Measurements from ENCODE around the gene TAF11L4.
"Not testable (repeated sequence)": the region's sequence is repeated elsewhere in the genome, so short reads cannot be mapped to it uniquely, and the experiment has no call there.

Gene TAF11L4

DNA sequence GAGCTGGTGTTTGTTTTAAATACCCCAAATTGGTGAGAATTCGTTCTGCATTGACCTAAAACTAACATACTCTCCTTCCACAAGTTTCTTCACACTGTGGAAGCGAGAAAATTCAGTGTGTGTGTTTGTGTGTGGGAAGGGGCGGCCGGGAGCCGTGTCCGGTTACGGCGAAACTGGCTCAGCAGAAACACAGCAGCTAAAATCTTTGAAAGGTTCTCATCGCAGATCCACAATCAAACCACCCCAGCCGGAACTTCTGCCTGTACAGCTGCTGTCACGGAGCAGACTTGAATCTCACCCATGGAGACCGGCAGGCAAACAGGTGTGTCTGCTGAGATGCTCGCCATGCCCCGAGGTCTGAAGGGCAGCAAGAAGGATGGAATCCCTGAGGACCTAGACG is at the start of gene TAF11L4:
TSS of gene TAF11L4 (plus strand) at position 301 of the 400 bp plus-strand sequence.
- DNase-seq: not testable (repeated sequence)

DNA sequence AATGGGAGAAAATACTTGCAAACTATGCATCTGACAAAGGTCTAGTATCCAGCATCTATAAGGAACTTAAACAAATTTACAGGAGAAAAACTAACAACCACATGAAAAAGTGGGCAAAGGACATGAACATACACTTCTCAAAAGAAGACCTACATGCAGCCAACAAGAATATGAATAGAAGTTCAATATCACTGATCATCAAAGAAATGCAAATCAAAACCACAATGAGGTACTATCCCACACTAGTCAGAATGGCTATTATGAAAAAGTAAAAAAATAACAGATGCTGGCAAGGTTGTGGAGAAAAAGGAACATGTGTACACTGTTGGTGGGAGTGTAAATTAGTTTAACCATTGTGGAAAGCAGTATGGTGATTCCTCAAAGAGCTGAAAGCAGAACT is 46.5 kb upstream of the TAF11L4 start:
- DNase-seq: not testable (repeated sequence)

DNA sequence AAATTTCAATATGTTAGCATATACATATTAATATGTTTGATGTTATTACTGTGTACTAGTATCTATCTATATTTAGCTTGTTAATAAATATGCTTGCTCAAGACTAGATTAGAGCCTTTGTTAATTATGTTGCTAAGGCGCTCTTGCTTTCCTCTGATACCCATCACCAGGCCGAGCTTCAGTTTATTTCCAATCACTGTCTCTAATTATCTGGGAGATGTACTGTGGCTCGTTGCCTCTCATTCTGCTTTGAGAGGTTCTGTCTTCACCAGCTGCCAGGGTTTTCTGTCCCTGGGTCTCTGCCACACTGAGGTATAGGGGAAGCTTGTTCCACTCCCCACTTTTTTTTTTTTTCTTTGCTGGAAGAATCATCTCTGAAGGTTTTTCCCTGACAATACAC is 44.6 kb upstream of the TAF11L4 start:
- no peak for DNase-seq

DNA sequence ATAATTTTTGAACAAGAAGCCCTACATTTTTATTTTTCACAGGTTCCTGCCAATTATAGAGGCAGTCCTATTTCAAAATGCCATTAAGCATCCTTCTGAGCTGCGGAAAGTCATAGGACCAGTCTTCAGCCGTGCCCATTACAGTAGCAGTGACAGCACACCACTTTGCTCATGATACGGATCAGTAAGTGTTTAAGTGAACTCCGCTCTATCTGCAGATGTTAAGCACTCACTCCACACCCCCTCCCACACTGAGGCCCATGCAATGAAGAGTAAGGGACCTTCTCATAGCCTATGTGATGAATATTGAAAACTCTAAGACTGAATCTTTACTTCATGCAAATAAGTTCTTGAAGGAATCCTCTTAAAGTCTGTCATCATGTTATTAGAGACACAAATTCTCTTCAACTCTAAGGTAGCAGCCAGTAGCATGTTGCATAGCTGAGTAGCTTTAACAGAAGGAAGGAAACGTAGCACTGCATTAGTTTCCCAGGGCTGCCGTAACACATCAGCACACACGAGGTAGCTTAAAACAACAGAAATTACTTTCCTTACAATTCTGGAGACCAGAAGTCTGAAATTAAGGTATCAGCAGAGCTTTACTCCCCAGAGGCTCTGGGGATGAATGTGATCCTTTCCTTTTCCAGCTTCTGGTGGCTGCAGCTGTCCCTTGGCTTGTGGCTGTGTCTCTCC is 43.9 kb upstream of the TAF11L4 start:
- no peak for DNase-seq

DNA sequence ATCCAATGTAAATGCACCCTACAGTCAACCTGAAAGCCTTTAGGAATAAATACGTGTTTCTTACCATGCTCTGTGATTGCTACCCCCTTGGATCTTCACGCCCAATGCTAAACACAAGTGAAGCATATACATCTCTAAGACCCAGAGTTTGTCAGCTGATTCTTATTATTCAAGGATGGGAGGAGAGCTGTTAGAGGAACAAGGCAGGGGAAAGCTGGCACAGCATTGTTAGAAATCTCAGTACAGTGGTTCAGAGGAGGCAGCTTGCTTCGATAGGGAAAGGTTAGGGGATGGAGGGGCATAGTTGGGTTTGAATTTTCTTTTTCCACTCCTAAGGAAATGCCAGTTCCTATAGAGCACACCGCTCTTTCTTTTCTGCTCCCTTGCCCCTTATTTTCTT is 40.2 kb upstream of the TAF11L4 start:
- DNase-seq: no peak

DNA sequence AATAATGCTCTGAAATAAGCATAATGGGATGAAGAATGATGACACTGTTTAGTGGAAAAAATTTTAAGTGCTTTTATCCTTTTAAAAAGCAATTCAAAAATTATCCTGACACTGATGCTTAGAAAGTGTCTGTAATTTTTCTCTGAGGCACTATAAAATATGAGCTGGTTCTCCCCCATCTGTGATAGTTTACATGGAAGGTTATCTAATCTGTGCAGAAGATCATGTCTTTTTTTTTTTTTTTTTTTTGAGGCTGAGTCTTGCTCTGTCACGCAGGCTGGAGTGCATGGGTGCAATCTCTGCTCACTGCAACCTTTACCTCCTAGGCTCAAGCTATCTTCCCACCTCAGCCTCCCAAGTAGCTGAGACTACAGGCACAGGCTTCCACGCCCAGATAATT is 38.8 kb upstream of the TAF11L4 start:
- no peak for DNase-seq

DNA sequence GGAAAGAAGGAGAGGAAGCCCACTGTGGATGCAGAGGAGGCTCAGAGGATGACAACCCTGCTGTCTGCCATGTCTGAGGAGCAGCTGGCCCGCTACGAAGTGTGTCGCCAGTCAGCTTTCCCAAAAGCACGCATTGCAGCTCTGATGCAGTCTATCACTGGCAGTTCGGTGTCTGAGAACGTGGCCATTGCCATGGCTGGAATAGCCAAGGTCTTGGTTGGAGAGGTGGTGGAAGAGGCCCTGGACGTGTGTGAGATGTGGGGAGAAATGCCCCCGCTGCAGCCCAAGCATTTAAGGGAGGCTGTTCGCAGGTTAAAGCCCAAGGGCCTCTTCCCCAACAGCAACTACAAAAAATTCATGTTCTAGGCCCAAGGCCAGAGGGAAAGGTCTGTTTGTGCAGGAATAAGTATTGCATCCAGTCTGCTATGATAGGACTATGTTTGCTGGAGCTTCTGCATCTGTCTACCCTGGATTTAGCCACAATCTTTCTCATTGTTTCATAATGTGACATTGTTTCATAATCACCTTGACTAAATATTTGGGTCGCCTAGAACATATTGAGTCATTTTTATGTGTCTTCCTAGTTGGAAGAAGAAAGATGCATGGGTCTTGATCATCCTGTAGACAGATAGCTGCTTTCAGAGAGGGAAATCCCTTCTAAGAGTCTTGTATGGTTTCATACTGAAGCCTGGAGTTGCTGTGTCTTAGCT is 35.0 kb upstream of the TAF11L4 start:
- not testable (repeated sequence) for DNase-seq

DNA sequence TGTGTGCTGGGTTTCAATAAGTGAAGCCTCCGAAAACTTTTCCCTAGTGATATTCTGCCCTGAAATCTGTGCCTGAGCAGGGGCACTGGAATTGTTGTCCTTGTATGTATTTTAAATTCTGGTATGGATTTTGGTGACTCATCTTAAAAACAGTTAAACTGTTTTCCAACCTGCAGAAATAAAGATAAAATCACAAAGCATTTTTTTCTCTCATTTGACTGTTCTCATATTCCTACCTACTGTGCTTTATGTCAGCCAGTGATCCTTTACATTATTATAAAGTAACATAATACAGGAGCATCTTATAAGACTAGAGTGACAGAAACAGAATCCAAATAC is 34.5 kb upstream of the TAF11L4 start:
- DNase-seq: no peak

DNA sequence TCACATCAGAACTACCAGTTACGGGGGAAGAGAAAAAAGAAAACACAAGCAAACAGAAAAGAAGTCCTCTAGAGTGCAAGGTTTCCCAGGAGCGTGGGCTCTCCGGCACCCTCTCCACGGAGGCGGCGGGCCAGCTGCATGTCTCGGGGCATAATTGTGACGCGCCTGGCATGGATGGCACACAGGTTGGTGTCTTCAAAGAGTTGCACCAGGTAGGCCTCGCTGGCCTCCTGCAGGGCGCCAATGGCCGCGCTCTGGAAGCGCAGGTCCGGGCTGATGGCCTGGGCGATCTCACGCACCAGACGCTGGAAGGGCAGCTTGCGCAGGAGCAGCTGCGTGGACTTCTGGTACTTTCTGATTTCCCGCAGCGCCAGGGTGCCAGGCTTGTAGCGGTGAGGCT is 30.3 kb upstream of the TAF11L4 start:
- DNase-seq: not testable (repeated sequence)

DNA sequence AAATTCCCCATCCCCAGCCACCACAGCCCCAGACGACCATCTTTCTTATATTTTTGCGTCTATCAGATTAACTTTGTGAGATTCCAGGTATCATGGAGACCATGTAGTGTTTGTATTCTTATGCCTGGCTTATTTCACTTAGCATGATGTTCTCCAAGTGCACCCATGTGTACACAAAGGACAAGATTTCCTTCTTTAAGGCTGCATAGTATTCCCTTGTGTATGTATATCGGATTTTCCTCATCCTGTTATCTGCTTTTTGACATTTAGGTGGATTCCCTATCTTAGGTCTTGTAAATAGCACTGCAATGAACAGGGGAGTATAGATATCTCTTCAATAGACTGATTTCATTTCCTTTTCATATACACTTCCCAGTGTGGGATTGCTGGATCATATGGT is 28.8 kb upstream of the TAF11L4 start:
- DNase-seq: no peak

DNA sequence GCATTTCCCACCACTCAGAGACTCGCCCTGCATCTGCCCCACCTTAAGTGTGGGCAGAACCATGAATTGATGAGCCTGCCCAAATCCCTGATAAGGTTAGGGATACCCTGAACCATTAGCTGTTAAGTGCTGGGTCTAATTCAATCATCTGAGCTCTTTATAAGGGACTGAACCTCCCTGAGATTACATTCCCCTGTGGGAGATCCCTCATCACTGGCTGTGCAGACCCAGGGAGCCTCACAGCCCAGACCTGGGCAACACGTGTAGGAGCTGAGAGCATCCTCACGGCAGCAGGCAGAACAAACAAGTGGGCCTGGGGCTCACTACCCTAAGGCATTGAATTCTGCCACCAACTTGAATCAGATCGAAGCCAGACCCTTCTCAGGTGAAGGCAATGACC is 24.2 kb upstream of the TAF11L4 start:
- DNase-seq: no peak

DNA sequence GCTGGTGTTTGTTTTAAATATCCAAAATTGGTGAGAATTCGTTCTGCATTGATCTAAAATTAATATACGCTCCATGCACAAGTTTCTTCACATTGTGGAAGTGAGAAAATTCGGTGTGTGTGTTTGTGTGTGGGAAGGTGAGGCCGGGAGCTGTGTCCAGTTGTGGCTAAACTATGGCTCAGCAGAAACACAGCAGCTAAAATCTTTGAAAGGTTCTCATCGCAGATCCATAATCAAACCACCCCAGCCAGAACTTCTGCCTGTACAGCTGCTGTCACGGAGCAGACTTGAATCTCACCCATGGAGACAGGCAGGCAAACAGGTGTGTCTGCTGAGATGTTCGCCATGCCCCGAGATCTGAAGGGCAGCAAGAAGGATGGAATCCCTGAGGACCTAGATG is 23.7 kb upstream of the TAF11L4 start, which contains the start of gene TAF11L2:
TSS of gene TAF11L2 (plus strand) at position 301 of the 400 bp plus-strand sequence.
- not testable (repeated sequence) for DNase-seq

DNA sequence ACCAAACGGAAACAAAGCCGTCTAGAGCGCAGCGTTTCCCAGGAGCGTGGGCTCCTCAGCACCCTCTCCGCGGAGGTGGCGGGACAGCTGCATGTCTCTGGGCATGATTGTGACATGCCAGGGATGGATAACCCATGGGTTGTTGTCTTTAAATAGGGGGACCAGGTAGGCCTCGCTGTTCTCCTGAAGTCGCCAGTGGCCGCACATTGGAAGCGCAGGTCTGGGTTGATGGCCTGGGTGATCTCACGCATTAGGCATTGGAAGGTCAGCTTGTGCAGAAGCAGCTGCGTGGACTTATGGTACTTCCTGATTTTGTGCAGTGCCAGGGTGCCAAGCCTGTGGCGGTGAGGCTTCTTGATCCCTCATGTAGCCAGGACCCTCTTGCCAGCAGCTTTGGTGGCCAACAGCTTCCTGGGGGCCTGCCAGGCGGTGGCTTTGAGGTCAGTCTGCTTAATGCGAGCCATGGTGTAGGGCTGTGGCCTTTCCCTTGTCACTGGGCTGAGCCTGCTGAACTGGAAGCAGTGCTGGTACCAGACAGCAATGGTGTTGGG is 9.8 kb upstream of the TAF11L4 start:
- no peak for DNase-seq

DNA sequence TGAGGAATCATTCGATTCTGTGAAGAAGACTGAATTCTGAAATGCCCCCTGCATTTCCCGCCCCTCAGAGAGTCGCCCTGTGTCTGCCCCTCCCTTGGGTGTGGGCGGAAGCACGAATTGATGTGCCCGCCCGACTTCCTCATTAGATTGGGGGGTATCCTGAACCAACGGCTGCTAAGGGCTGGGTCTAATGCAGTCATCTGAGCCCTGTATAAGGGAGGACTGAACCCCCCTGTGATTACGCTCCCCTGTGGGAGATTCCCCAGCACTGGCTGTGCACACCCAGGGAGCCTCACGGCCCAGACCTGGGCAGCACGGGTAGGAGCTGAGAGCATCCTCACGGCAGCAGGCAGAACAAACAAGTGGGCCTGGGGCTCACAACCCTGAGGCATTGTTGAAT is 4.1 kb upstream of the TAF11L4 start:
- not testable (repeated sequence) for DNase-seq

DNA sequence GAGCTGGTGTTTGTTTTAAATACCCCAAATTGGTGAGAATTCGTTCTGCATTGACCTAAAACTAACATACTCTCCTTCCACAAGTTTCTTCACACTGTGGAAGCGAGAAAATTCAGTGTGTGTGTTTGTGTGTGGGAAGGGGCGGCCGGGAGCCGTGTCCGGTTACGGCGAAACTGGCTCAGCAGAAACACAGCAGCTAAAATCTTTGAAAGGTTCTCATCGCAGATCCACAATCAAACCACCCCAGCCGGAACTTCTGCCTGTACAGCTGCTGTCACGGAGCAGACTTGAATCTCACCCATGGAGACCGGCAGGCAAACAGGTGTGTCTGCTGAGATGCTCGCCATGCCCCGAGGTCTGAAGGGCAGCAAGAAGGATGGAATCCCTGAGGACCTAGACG is 3.5 kb upstream of the TAF11L4 start, which contains the start of gene TAF11L3:
TSS of gene TAF11L3 (plus strand) at position 301 of the 400 bp plus-strand sequence.
- not testable (repeated sequence) for DNase-seq

DNA sequence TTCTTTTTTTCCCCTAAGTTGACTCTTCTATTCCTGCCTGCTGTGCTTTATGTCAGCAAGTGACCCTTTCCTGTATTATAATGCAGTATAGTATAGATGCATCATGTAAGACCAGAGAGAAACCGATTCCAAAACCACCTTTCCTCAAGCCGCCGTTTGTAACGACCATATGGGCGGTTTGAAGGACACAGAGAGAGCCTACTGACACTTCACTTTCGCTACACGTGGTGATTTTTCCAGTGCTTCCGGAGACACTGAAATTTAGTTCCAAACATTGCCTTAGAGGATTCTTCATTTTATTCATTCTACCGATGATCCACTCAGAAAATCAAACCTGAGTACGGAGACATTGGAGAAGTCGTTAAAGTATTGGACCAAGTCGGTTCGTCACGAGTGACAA is 2.1 kb upstream of the TAF11L4 start:
- DNase-seq: not testable (repeated sequence)

DNA sequence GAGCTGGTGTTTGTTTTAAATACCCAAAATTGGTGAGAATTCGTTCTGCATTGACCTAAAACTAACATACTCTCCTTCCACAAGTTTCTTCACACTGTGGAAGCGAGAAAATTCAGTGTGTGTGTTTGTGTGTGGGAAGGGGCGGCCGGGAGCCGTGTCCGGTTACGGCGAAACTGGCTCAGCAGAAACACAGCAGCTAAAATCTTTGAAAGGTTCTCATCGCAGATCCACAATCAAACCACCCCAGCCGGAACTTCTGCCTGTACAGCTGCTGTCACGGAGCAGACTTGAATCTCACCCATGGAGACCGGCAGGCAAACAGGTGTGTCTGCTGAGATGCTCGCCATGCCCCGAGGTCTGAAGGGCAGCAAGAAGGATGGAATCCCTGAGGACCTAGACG is 3.3 kb downstream of the TAF11L4 start, which contains the start of gene TAF11L5:
TSS of gene TAF11L5 (plus strand) at position 301 of the 400 bp plus-strand sequence.
- DNase-seq: not testable (repeated sequence)

DNA sequence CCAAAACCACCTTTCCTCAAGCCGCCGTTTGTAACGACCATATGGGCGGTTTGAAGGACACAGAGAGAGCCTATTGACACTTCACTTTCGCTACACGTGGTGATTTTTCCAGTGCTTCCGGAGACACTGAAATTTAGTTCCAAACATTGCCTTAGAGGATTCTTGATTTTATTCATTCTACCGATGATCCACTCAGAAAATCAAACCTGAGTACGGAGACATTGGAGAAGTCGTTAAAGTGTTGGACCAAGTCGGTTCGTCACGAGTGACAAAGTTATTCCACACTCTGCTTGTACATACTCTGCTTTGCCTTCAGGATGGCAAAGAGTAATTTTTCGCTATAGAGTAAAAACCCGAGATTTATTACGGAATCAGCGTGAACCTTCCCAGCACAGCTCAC is 4.9 kb downstream of the TAF11L4 start:
- peak; percentile 31 for DNase-seq

DNA sequence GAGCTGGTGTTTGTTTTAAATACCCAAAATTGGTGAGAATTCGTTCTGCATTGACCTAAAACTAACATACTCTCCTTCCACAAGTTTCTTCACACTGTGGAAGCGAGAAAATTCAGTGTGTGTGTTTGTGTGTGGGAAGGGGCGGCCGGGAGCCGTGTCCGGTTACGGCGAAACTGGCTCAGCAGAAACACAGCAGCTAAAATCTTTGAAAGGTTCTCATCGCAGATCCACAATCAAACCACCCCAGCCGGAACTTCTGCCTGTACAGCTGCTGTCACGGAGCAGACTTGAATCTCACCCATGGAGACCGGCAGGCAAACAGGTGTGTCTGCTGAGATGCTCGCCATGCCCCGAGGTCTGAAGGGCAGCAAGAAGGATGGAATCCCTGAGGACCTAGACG is 6.8 kb downstream of the TAF11L4 start, which contains the start of gene TAF11L6:
TSS of gene TAF11L6 (plus strand) at position 301 of the 400 bp plus-strand sequence.
- DNase-seq: not testable (repeated sequence)

All from stimulated activated CD4-positive, alpha-beta T cell treated with anti-CD3 and anti-CD28 coated beads, Interleukin-4, amount 100 ng/mL, for 24 hours (primary cell).